ENCODE data around the gene NTM.

- TF ChIP-seq FOXP1 (CRISPR knock-in tag; IDR thresholded peaks at IDR 0.05; ENCODE audit: borderline replicate concordance) = no peak
- peak; percentile 68 for TF ChIP-seq CTCF (IDR thresholded peaks at IDR 0.05)
- no peak for TF ChIP-seq JAZF1 (CRISPR knock-in tag; IDR thresholded peaks at IDR 0.05)
- no peak for TF ChIP-seq SMAD4 (CRISPR knock-in tag; IDR thresholded peaks at IDR 0.05)
- TF ChIP-seq NFYB (CRISPR knock-in tag; conservative IDR thresholded peaks at IDR 0.05; ENCODE audit: low read depth) = no peak
- no peak for TF ChIP-seq ESRRA (CRISPR knock-in tag; IDR thresholded peaks at IDR 0.05; ENCODE audit: borderline replicate concordance)
- TF ChIP-seq FOXJ3 (CRISPR knock-in tag; IDR thresholded peaks at IDR 0.05; ENCODE audit: borderline replicate concordance) = no peak
- TF ChIP-seq NFE2L1 (CRISPR knock-in tag; IDR thresholded peaks at IDR 0.05) = no peak
Observed at GRCh38 chr11:131579932-131580387, 209.5 kb downstream of the NTM start.
